HEK293 (cell line): ENCODE data around the gene ATP8B4.

ENCODE experiments used
- CTCF ChIA-PET: fragments of 350-600 bp; formaldehyde crosslinking; extraction: SDS; loops from one replicate; lab custom pipeline; 2021; ENCODE audit warnings: antibody characterized with exemption; lab: Yijun Ruan, JAX
- POLR2A ChIA-PET: fragments of 300-600 bp; formaldehyde crosslinking; extraction: SDS; loops from one replicate; lab custom pipeline; 2020; ENCODE audit warnings: antibody characterized with exemption, inconsistent platforms; lab: Yijun Ruan, JAX
- H3K27ac ChIP-seq: fragments of 200-500 bp; sonication (Bioruptor generic); 2 replicates; pipeline ENCODE4 v1.5.1; 2014; ENCODE audit warnings: low read depth, low read length, control low read depth, inconsistent platforms; ENCODE audit errors: extremely low read depth
- H3K36me3 ChIP-seq, 2 experiments: fragments of 200-500 bp in 1 of 2; sonication (Bioruptor generic) in 1 of 2; 1 replicate in 1 of 2; 2 replicates in 1 of 2; pipeline ENCODE4 v1.5.1; 2014 to 2017; ENCODE audit warnings: inconsistent platforms in 2 of 2, low read length in 2 of 2; ENCODE audit not compliant: control insufficient read depth in 2 of 2, insufficient read depth in 1 of 2
- H3K4me1 ChIP-seq: fragments of 200-500 bp; sonication (Bioruptor generic); 2 replicates; pipeline ENCODE4 v1.5.1; 2014; ENCODE audit warnings: mild to moderate bottlenecking, low read length, inconsistent platforms; ENCODE audit not compliant: control insufficient read depth, insufficient read depth
- H3K4me3 ChIP-seq: 2 replicates; pipeline ENCODE4 v1.5.1; 2011; ENCODE audit warnings: low read depth, mild to moderate bottlenecking, control low read depth, low read length, moderate library complexity
- H3K9me3 ChIP-seq: fragments of 200-500 bp; sonication (Bioruptor generic); 2 replicates; pipeline ENCODE4 v1.5.1; 2014; ENCODE audit warnings: low read depth, low read length, inconsistent platforms; ENCODE audit not compliant: control insufficient read depth, insufficient read depth
- HOXA7 ChIP-seq: sonication (generic); formaldehyde crosslinking; IDR thresholded peaks from 2 replicates; pipeline ENCODE4 v1.8.1; 2022; ENCODE audit warnings: missing genetic modification reagents, borderline replicate concordance
- SP3 ChIP-seq: fragments of 450-650 bp; formaldehyde crosslinking; IDR thresholded peaks from 2 replicates; pipeline ENCODE4 v1.5.1; 2016; ENCODE audit warnings: missing biosample characterization, missing genetic modification characterization
- TCF7L2 ChIP-seq: IDR thresholded peaks from 2 replicates; pipeline ENCODE4 v1.6.1; 2011; ENCODE audit warnings: low read depth, mild to moderate bottlenecking, inconsistent platforms, low read length, moderate library complexity, borderline replicate concordance
- ZNF133 ChIP-seq: fragments of 450-650 bp; formaldehyde crosslinking; IDR thresholded peaks from 2 replicates; pipeline ENCODE4 v1.5.1; 2016; ENCODE audit warnings: missing biosample characterization, missing genetic modification characterization
- ZNF24 ChIP-seq: fragments of 450-650 bp; formaldehyde crosslinking; IDR thresholded peaks from 2 replicates; pipeline ENCODE4 v1.5.1; 2016; ENCODE audit warnings: missing biosample characterization, missing genetic modification characterization
- ZNF248 ChIP-seq: fragments of 450-650 bp; formaldehyde crosslinking; IDR thresholded peaks from 2 replicates; pipeline ENCODE4 v1.5.1; 2017; ENCODE audit warnings: missing biosample characterization, missing genetic modification characterization
- ZNF37A ChIP-seq: fragments of 450-650 bp; IDR thresholded peaks from 2 replicates; pipeline ENCODE4 v1.5.1; 2018; ENCODE audit warnings: missing biosample characterization, missing genetic modification characterization
- ZNF416 ChIP-seq: fragments of 450-650 bp; formaldehyde crosslinking; IDR thresholded peaks from 2 replicates; pipeline ENCODE4 v1.5.1; 2016; ENCODE audit warnings: missing biosample characterization, missing genetic modification characterization
- ZNF501 ChIP-seq: fragments of 450-650 bp; formaldehyde crosslinking; IDR thresholded peaks from 2 replicates; pipeline ENCODE4 v1.5.1; 2016; ENCODE audit warnings: missing biosample characterization, missing genetic modification characterization
- ZNF596 ChIP-seq: fragments of 450-650 bp; IDR thresholded peaks from 2 replicates; pipeline ENCODE4 v1.5.0; 2018; ENCODE audit warnings: missing biosample characterization, mild to moderate bottlenecking, missing genetic modification characterization, moderate library complexity
- ZNF610 ChIP-seq: fragments of 450-650 bp; formaldehyde crosslinking; IDR thresholded peaks from 2 replicates; pipeline ENCODE4 v1.5.1; 2016; ENCODE audit warnings: missing biosample characterization, missing genetic modification characterization, borderline replicate concordance
- ZSCAN30 ChIP-seq: fragments of 450-650 bp; IDR thresholded peaks from 2 replicates; pipeline ENCODE4 v1.5.1; 2018; ENCODE audit warnings: missing biosample characterization, mild to moderate bottlenecking, missing genetic modification characterization, moderate library complexity
- TF ChIP-seq, protein P1 (sequence below): fragments of 450-650 bp; formaldehyde crosslinking; IDR thresholded peaks from 2 replicates; pipeline ENCODE4 v1.5.1; 2016; ENCODE audit warnings: missing biosample characterization, missing genetic modification characterization
- TF ChIP-seq, protein P2 (sequence below): fragments of 450-650 bp; formaldehyde crosslinking; IDR thresholded peaks from 2 replicates; pipeline ENCODE4 v1.5.1; 2016; ENCODE audit warnings: missing biosample characterization, missing genetic modification characterization
- TF ChIP-seq, protein P3 (sequence below): fragments of 450-650 bp; formaldehyde crosslinking; IDR thresholded peaks from 2 replicates; pipeline ENCODE4 v1.5.1; 2016; ENCODE audit warnings: missing biosample characterization, missing genetic modification characterization, borderline replicate concordance
- TF ChIP-seq, protein P4 (sequence below): IDR thresholded peaks from 2 replicates; pipeline ENCODE4 v1.6.1; 2011; ENCODE audit warnings: mild to moderate bottlenecking, low read depth, low read length, borderline replicate concordance
- TF ChIP-seq, protein P5 (sequence below): fragments of 450-650 bp; formaldehyde crosslinking; IDR thresholded peaks from 2 replicates; pipeline ENCODE4 v1.5.1; 2017; ENCODE audit warnings: missing biosample characterization, mild to moderate bottlenecking, missing genetic modification characterization, moderate library complexity
- TF ChIP-seq, protein P6 (sequence below): fragments of 450-650 bp; formaldehyde crosslinking; IDR thresholded peaks from 2 replicates; pipeline ENCODE4 v1.5.1; 2016; ENCODE audit warnings: missing biosample characterization, missing genetic modification characterization

Gene ATP8B4

DNA sequence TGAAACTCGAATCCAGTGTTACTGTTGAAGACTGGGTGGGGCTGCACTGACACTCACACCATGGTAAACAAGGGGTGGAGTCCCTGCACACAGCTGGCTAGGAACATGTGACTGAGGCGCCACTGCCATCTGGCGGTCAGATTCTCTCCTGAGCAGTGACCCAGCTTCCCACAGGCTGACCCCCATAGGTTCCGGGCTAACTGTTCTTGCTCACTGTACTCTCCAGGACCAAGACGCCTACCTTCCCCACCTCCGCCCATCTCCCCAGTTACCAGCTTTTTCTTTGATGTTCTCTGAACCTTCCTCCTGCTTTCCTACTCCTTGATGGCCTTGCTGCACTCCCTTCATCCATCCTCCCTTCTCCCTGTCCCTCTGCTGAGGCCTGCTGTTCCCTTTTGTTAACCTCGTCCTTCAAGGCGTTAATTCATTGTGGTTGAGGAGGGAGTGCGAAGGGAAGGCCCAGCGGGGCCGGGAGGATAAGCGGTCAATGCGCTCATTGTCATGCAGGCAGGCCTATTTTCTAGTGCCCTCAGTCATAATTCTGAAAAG, 115.2 kb downstream of the ATP8B4 start (continued):
- TF ChIP-seq, protein P1, sequence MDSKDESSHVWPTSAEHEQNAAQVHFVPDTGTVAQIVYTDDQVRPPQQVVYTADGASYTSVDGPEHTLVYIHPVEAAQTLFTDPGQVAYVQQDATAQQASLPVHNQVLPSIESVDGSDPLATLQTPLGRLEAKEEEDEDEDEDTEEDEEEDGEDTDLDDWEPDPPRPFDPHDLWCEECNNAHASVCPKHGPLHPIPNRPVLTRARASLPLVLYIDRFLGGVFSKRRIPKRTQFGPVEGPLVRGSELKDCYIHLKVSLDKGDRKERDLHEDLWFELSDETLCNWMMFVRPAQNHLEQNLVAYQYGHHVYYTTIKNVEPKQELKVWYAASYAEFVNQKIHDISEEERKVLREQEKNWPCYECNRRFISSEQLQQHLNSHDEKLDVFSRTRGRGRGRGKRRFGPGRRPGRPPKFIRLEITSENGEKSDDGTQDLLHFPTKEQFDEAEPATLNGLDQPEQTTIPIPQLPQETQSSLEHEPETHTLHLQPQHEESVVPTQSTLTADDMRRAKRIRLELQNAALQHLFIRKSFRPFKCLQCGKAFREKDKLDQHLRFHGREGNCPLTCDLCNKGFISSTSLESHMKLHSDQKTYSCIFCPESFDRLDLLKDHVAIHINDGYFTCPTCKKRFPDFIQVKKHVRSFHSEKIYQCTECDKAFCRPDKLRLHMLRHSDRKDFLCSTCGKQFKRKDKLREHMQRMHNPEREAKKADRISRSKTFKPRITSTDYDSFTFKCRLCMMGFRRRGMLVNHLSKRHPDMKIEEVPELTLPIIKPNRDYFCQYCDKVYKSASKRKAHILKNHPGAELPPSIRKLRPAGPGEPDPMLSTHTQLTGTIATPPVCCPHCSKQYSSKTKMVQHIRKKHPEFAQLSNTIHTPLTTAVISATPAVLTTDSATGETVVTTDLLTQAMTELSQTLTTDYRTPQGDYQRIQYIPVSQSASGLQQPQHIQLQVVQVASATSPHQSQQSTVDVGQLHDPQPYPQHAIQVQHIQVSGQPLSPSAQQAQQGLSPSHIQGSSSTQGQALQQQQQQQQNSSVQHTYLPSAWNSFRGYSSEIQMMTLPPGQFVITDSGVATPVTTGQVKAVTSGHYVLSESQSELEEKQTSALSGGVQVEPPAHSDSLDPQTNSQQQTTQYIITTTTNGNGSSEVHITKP (tag by site-specific recombination) = no peak
- TF ChIP-seq ZNF37A = no peak

DNA sequence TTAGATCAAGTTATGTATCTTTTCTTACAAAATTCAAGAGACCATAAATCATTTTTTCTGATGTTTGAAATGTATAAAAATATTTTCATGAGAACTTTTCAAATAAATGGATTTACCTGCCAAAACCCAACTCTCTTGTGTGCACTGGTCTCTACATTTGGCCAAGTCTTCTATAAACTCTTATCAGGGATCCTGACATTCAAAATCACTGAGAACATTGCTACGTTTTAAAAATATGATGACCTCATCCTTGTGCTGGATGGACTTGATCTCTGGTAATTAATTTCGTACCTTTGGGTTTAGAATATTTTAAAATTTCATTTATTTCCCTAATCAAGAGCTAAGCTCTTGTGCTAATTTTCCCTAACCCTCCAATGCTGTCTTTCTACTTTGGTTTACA, 127.4 kb downstream of the ATP8B4 start:
- no peak overlapping the region for H3K4me3 ChIP-seq
- no peaks in the 10 kb centered on the region for H3K36me3 ChIP-seq
- no peaks in the 10 kb centered on the region for H3K4me1 ChIP-seq
- ChIA-PET CTCF (interaction anchor here (1.0 to 1.1 kb wide), 2 partner anchors 11 to 12 kb away, joined by 4 to 6 read pairs; no protein-coding TSS in a partner anchor), POLR2A (no interaction called here)
- no peaks in the 10 kb centered on the region for H3K9me3 ChIP-seq
- H3K27ac ChIP-seq = no peak overlapping the region
- TF ChIP-seq, protein P1 (tag by site-specific recombination) = no peak
- TF ChIP-seq ZNF248 (tag by site-specific recombination) = no peak
- no peak for TF ChIP-seq ZSCAN30 (tag by site-specific recombination)
- no peak for TF ChIP-seq ZNF133 (tag by site-specific recombination)
- TF ChIP-seq, protein P2, sequence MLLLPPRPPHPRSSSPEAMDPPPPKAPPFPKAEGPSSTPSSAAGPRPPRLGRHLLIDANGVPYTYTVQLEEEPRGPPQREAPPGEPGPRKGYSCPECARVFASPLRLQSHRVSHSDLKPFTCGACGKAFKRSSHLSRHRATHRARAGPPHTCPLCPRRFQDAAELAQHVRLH (tag by site-specific recombination) = no peak
- no peak for TF ChIP-seq HOXA7 (CRISPR knock-in tag)
- TF ChIP-seq ZNF501 (tag by site-specific recombination) = no peak
- TF ChIP-seq, protein P3, sequence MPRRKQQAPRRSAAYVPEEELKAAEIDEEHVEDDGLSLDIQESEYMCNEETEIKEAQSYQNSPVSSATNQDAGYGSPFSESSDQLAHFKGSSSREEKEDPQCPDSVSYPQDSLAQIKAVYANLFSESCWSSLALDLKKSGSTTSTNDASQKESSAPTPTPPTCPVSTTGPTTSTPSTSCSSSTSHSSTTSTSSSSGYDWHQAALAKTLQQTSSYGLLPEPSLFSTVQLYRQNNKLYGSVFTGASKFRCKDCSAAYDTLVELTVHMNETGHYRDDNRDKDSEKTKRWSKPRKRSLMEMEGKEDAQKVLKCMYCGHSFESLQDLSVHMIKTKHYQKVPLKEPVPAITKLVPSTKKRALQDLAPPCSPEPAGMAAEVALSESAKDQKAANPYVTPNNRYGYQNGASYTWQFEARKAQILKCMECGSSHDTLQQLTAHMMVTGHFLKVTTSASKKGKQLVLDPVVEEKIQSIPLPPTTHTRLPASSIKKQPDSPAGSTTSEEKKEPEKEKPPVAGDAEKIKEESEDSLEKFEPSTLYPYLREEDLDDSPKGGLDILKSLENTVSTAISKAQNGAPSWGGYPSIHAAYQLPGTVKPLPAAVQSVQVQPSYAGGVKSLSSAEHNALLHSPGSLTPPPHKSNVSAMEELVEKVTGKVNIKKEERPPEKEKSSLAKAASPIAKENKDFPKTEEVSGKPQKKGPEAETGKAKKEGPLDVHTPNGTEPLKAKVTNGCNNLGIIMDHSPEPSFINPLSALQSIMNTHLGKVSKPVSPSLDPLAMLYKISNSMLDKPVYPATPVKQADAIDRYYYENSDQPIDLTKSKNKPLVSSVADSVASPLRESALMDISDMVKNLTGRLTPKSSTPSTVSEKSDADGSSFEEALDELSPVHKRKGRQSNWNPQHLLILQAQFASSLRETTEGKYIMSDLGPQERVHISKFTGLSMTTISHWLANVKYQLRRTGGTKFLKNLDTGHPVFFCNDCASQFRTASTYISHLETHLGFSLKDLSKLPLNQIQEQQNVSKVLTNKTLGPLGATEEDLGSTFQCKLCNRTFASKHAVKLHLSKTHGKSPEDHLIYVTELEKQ (tag by site-specific recombination) = no peak
- no peak for TF ChIP-seq ZNF596
- TF ChIP-seq ZNF416 (tag by site-specific recombination) = no peak
- TF ChIP-seq, protein P4, sequence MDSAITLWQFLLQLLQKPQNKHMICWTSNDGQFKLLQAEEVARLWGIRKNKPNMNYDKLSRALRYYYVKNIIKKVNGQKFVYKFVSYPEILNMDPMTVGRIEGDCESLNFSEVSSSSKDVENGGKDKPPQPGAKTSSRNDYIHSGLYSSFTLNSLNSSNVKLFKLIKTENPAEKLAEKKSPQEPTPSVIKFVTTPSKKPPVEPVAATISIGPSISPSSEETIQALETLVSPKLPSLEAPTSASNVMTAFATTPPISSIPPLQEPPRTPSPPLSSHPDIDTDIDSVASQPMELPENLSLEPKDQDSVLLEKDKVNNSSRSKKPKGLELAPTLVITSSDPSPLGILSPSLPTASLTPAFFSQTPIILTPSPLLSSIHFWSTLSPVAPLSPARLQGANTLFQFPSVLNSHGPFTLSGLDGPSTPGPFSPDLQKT = no peak
- TF ChIP-seq, protein P5, sequence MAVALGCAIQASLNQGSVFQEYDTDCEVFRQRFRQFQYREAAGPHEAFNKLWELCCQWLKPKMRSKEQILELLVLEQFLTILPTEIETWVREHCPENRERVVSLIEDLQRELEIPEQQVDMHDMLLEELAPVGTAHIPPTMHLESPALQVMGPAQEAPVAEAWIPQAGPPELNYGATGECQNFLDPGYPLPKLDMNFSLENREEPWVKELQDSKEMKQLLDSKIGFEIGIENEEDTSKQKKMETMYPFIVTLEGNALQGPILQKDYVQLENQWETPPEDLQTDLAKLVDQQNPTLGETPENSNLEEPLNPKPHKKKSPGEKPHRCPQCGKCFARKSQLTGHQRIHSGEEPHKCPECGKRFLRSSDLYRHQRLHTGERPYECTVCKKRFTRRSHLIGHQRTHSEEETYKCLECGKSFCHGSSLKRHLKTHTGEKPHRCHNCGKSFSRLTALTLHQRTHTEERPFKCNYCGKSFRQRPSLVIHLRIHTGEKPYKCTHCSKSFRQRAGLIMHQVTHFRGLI (tag by site-specific recombination) = no peak
- TF ChIP-seq, protein P6, sequence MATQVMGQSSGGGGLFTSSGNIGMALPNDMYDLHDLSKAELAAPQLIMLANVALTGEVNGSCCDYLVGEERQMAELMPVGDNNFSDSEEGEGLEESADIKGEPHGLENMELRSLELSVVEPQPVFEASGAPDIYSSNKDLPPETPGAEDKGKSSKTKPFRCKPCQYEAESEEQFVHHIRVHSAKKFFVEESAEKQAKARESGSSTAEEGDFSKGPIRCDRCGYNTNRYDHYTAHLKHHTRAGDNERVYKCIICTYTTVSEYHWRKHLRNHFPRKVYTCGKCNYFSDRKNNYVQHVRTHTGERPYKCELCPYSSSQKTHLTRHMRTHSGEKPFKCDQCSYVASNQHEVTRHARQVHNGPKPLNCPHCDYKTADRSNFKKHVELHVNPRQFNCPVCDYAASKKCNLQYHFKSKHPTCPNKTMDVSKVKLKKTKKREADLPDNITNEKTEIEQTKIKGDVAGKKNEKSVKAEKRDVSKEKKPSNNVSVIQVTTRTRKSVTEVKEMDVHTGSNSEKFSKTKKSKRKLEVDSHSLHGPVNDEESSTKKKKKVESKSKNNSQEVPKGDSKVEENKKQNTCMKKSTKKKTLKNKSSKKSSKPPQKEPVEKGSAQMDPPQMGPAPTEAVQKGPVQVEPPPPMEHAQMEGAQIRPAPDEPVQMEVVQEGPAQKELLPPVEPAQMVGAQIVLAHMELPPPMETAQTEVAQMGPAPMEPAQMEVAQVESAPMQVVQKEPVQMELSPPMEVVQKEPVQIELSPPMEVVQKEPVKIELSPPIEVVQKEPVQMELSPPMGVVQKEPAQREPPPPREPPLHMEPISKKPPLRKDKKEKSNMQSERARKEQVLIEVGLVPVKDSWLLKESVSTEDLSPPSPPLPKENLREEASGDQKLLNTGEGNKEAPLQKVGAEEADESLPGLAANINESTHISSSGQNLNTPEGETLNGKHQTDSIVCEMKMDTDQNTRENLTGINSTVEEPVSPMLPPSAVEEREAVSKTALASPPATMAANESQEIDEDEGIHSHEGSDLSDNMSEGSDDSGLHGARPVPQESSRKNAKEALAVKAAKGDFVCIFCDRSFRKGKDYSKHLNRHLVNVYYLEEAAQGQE (tag by site-specific recombination) = no peak
- no peak for TF ChIP-seq TCF7L2
- no peak for TF ChIP-seq ZNF610 (tag by site-specific recombination)
- TF ChIP-seq ZNF24 = no peak
- TF ChIP-seq SP3 (tag by site-specific recombination) = no peak
